ENCODE measurements around the gene TBC1D28.
A peak's percentile ranks its signal among the peaks of the same experiment; 100 is the strongest.
"Not testable (repeated sequence)": the region's sequence is repeated elsewhere in the genome, so short reads cannot be mapped to it uniquely, and the experiment has no call there.

The TBC1D28 gene

DNA sequence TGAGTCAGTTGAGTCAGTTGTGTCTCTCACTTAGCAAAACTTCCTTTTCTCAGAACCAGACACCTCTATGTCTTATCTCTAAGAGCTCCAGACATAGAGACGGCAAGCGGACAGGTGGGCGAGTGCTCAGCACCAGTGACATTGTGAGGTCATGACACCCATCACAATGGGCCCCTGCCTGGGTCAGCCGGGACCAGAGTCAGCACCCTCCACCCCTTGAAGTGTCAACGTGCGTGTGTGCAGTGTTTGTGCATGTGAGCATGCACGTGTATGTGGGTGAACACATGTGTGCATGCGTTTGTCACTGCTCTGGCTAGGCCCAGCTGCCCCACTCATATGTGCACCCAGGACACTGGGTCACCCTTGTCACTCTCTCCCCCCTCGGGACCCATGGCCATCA lies at the start of gene TBC1D28:
TSS of gene TBC1D28 (minus strand) at position 101 of the 400 bp plus-strand sequence. CDS start 3,039 bp downstream, outside the sequence.
- not testable (repeated sequence) for H3K9me3 ChIP-seq (ENCODE audit: control insufficient read depth, low read depth, low read length); H3K36me3 ChIP-seq (ENCODE audit: control insufficient read depth, low read depth, low read length); H3K4me3 ChIP-seq (ENCODE audit: low read length); H3K27me3 ChIP-seq (ENCODE audit: control insufficient read depth, insufficient read depth, low read length); H3K9ac ChIP-seq (ENCODE audit: low read length); H3K27ac ChIP-seq (ENCODE audit: low read length); H3K4me1 ChIP-seq (ENCODE audit: control insufficient read depth, low read depth, low read length)

DNA sequence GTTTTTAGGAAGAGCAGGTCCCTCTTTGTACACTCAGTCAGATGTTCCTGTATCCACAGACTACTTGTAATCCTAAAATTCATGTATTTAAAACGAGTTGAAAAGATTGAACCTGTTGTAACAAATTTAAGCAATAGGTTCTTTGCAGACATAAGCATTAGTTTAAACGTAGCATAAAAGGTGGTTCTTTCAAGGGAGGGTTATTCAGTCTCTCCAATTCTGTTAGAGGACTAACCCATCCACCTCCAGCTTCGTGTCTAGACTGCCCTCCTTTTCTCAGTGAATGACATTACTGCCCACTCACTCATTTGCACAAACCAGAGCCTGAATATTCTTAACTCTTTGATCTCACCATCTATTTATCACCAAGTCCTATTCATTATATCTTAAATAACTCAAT lies 38.5 kb upstream of the TBC1D28 start:
- not testable (repeated sequence) for H3K36me3 ChIP-seq (ENCODE audit: control insufficient read depth, low read depth, low read length); H3K4me1 ChIP-seq (ENCODE audit: control insufficient read depth, low read depth, low read length); H3K9ac ChIP-seq (ENCODE audit: low read length); H3K27ac ChIP-seq (ENCODE audit: low read length); H3K9me3 ChIP-seq (ENCODE audit: control insufficient read depth, low read depth, low read length); H3K27me3 ChIP-seq (ENCODE audit: control insufficient read depth, insufficient read depth, low read length)
- peak overlapping the region; percentile 24 for H3K4me3 ChIP-seq (ENCODE audit: low read length)

DNA sequence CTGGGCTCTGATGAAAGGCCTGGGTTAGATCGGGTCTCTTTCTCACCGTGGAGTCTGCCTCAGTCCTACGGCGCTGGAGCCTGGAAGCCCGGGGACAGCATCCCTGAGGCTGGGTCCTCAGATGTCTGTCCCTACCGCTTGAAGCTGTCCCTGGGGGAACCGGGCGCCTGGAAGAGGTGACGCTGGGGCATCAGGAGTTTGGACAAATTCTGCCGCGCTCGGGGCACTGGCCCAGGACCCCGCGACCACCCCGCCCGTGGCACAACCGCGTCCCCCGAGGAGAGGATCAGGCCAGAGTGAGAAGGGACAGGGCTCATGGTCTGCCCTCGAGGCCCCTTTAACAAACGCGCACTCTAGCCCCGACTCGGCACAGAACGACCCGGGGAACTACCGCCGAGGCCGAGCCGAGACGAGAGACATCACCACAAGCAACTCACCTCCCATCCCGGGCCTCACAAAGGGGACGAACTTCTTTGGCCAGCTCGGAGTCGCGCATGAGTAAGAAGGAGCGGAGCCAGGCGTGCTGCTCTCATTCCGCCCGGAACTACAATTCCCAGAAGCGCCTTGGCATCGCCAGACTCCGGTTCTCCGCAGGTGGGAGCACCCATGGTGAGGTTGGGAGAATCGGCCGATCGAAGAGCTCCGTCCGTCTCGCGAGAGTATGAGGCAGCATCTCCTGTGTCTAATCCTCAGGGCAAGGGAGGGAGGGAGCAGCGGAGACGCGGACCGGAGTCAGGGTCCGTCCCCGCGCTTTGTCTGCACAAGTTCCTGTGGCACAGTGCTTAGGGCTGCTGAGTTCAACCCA lies 37.8 kb upstream of the TBC1D28 start, which contains the start of gene FOXO3B:
TSS of gene FOXO3B (minus strand) at position 548 of the 805 bp plus-strand sequence. CDS start 663 bp downstream, outside the sequence.
- not testable (repeated sequence) for H3K9me3 ChIP-seq (ENCODE audit: control insufficient read depth, low read depth, low read length); H3K27me3 ChIP-seq (ENCODE audit: control insufficient read depth, insufficient read depth, low read length); H3K27ac ChIP-seq (ENCODE audit: low read length); H3K36me3 ChIP-seq (ENCODE audit: control insufficient read depth, low read depth, low read length); H3K4me1 ChIP-seq (ENCODE audit: control insufficient read depth, low read depth, low read length)
- Histone ChIP-seq H3K4me3 (ENCODE audit: low read length) (peak within 1 kb of the TSS; percentile 61), H3K9ac (ENCODE audit: low read length) (peak within 1 kb of the TSS; percentile 72)

DNA sequence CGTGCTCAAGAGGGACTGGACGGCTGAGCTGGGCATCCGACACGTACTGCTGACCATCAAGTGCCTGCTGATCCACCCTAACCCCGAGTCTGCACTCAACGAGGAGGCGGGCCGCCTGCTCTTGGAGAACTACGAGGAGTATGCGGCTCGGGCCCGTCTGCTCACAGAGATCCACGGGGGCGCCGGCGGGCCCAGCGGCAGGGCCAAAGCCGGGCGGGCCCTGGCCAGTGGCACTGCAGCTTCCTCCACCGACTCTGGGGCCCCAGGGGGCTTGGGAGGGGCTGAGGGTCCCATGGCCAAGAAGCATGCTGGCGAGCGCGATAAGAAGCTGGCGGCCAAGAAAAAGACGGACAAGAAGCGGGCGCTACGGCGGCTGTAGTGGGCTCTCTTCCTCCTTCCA lies 33.2 kb upstream of the TBC1D28 start:
- not testable (repeated sequence) for H3K27me3 ChIP-seq (ENCODE audit: control insufficient read depth, insufficient read depth, low read length)

DNA sequence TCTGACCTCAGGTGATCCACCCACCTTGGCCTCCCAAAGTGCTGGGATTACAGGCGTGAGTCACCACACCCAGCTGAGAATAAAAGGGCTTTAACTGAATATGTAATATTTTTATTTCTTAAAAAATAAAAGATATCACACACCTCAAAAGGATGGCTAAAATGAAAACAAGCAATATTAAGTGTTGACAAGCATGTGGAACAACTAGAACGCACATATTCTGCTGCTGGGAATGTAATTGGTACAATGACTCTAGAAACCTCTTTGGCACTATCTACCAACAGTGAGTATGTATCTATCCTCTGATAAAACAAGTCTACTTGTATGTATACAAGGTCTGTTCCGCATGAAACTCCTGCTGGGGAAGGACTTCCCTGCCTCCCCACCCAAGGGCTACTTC lies 32.7 kb upstream of the TBC1D28 start:
- not testable (repeated sequence) for H3K36me3 ChIP-seq (ENCODE audit: control insufficient read depth, low read depth, low read length); H3K4me1 ChIP-seq (ENCODE audit: control insufficient read depth, low read depth, low read length); H3K9me3 ChIP-seq (ENCODE audit: control insufficient read depth, low read depth, low read length); H3K9ac ChIP-seq (ENCODE audit: low read length); H3K27ac ChIP-seq (ENCODE audit: low read length); H3K4me3 ChIP-seq (ENCODE audit: low read length); H3K27me3 ChIP-seq (ENCODE audit: control insufficient read depth, insufficient read depth, low read length)

More for the DNA sequence above, 33.2 kb upstream of the TBC1D28 start:
- not testable (repeated sequence) for H3K27ac ChIP-seq (ENCODE audit: low read length); H3K4me1 ChIP-seq (ENCODE audit: control insufficient read depth, low read depth, low read length); H3K36me3 ChIP-seq (ENCODE audit: control insufficient read depth, low read depth, low read length); H3K9ac ChIP-seq (ENCODE audit: low read length); H3K9me3 ChIP-seq (ENCODE audit: control insufficient read depth, low read depth, low read length); H3K4me3 ChIP-seq (ENCODE audit: low read length)

DNA sequence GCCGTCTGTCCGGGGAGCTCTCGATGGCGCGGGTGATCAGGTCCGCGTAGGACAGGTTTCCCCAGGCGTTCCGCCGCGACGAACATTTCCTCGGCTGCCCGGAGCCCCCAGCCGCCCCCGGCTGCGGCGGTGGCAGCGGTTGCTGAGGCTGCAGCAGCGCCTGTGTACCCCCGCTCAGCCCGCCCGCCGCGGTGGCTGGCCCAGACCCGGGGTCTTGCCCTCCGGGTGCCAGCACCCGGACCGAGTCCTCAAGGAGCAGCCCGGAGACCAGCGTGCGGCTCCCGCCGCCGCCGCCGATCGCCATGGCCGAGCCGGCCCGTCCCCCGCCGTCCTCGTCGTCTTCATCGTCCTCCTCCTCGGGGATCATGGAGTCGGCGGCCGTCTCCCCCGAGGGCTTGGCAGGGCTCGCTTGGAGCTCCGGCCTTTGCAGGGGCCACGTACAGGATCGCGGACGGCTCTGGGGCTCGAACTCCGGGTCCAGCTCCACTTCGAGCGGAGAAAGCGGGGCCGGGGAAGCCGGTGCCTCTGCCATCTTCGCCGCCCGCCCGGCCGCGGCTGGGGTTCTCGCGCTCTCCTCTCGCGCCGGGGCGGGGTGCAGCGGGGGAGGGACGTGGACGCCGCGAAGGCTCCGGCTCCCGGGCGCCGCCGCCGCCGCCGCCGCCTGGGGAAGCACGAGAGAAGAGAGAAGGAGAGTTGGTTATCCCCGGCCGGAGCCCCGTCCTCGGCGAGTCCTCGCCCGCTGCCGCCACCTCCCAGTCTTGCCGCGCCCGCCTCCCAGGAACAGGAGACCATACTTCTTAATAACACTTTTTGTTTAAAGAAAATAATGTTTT lies 28.4 kb upstream of the TBC1D28 start:
- H3K27me3 ChIP-seq (ENCODE audit: control insufficient read depth, insufficient read depth, low read length); H3K9ac ChIP-seq (ENCODE audit: low read length); H3K27ac ChIP-seq (ENCODE audit: low read length); H3K4me3 ChIP-seq (ENCODE audit: low read length); H3K4me1 ChIP-seq (ENCODE audit: control insufficient read depth, low read depth, low read length): not testable (repeated sequence)
- Histone ChIP-seq H3K9me3 (ENCODE audit: control insufficient read depth, low read depth, low read length) (peaks cover 15% of the 10 kb centered on the region), H3K36me3 (ENCODE audit: control insufficient read depth, low read depth, low read length) (peaks cover 26% of the 10 kb centered on the region)

DNA sequence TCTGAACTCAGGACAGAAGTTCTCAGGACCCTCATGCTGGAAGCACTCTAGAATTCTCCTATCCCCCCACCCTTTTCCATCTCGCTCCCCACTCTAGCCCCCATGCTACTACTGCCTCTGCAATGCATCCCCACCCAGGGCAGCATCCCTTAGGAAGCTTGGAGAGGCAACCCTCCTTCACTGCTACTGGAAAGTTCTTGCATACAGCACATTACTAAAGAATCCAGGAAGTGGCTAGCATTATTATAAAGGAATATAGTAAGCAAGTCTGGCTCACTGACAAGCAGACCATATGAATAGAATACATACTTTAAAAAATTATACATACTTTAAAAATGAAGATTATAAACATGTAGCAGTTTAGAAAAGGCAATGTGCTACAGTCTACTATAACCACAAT lies 24.4 kb upstream of the TBC1D28 start:
- H3K9ac ChIP-seq (ENCODE audit: low read length); H3K4me1 ChIP-seq (ENCODE audit: control insufficient read depth, low read depth, low read length); H3K27ac ChIP-seq (ENCODE audit: low read length); H3K27me3 ChIP-seq (ENCODE audit: control insufficient read depth, insufficient read depth, low read length); H3K4me3 ChIP-seq (ENCODE audit: low read length): not testable (repeated sequence)
- Histone ChIP-seq H3K36me3 (ENCODE audit: control insufficient read depth, low read depth, low read length) (peaks cover 23% of the 10 kb centered on the region), H3K9me3 (ENCODE audit: control insufficient read depth, low read depth, low read length) (peaks cover 15% of the 10 kb centered on the region)

DNA sequence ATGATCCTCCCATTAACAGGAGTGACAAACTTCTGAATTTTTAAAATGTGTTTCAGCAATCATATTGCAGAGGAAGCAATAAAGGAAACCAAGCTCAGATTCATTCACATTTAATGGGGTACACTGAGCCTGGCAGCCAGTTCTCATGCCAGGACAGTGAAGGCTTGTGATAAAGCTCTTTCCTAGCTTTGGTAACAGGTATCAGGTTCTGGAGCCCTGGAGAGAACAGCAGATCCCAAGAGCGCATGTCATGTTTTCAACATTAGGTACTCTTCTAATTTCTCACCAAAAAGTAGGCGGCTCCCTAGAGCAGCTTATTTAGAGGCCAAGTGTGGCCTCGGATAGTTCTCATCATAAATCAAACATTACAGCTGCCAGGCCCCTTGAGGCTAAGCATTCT lies 23.3 kb upstream of the TBC1D28 start:
- H3K27me3 ChIP-seq (ENCODE audit: control insufficient read depth, insufficient read depth, low read length); H3K9ac ChIP-seq (ENCODE audit: low read length); H3K4me3 ChIP-seq (ENCODE audit: low read length); H3K27ac ChIP-seq (ENCODE audit: low read length); H3K4me1 ChIP-seq (ENCODE audit: control insufficient read depth, low read depth, low read length): not testable (repeated sequence)
- peaks cover 15% of the 10 kb centered on the region for H3K9me3 ChIP-seq (ENCODE audit: control insufficient read depth, low read depth, low read length)
- peaks cover 20% of the 10 kb centered on the region for H3K36me3 ChIP-seq (ENCODE audit: control insufficient read depth, low read depth, low read length)

DNA sequence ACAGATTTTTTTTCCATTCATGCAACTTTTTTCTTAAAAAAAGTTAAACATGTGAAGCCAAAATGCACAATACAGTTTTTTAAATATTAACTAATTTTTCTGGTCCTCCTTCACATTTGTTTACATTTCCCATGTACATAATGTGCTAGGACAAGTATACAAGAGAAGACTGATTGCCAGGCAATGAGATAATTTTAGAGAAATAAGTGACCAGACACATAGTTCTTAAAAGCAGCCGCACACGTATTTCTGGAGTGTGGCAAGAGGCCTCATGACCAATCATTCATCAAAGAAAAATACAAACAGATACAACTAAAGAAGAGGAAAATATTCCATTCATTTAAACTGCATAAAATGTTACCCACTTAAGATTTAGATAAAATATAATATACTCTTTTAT lies 22.1 kb upstream of the TBC1D28 start:
- not testable (repeated sequence) for H3K9ac ChIP-seq (ENCODE audit: low read length); H3K4me1 ChIP-seq (ENCODE audit: control insufficient read depth, low read depth, low read length); H3K27ac ChIP-seq (ENCODE audit: low read length); H3K4me3 ChIP-seq (ENCODE audit: low read length); H3K27me3 ChIP-seq (ENCODE audit: control insufficient read depth, insufficient read depth, low read length)
- Histone ChIP-seq H3K9me3 (ENCODE audit: control insufficient read depth, low read depth, low read length) (peaks cover 23% of the 10 kb centered on the region), H3K36me3 (ENCODE audit: control insufficient read depth, low read depth, low read length) (peaks cover 17% of the 10 kb centered on the region)

DNA sequence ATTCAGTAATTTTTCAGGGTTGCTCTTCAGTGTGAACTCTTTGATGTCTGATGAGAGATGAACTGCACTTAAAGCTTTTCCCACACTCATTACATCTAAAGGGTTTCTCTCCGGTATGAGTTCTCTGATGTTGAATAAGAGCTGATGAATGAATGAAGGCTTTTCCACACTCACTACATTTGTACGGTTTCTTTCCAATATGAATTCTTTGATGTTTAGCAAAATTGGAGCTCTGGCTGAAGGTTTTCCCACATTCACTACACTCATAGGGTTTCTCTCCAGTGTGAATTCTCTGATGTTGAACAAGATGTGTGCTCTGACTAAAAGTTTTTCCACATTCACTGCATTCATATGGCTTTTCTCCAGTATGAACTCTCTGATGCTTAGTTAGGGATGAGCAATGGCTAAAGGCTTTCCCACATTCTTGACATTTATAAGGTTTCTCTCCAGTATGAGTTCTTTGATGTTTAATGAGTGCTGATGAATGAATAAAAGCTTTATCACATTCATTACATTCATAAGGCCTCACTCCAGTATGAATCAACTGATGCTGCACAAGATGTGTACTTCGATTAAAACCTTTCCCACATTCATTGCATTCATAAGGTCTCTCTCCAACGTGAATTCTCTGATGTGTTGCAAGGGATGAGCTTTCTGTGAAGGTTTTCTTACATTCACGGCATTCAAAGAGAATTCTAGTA lies 17.9 kb upstream of the TBC1D28 start:
- peaks cover 10% of the 10 kb centered on the region for H3K9me3 ChIP-seq (ENCODE audit: control insufficient read depth, low read depth, low read length)
- not testable (repeated sequence) for H3K4me1 ChIP-seq (ENCODE audit: control insufficient read depth, low read depth, low read length); H3K4me3 ChIP-seq (ENCODE audit: low read length); H3K36me3 ChIP-seq (ENCODE audit: control insufficient read depth, low read depth, low read length); H3K9ac ChIP-seq (ENCODE audit: low read length); H3K27ac ChIP-seq (ENCODE audit: low read length); H3K27me3 ChIP-seq (ENCODE audit: control insufficient read depth, insufficient read depth, low read length)

DNA sequence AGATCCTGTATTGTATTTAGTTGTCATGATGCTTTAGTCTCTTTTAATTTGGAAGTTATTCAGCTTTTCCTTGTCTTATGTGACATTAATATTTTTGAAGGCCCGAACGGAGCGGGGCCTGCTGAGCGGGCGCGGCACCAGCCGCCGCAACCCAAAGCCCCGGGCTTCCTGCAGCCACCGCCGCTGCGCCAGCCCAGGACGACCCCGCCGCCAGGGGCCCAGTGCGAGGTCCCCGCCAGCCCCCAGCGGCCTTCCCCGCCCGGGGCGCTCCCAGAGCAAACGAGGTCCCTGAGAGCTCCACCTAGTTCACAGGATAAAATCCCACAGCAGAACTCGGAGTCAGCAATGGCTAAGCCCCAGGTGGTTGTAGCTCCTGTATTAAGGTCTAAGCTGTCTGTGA lies 5.9 kb upstream of the TBC1D28 start:
- H3K9me3 ChIP-seq (ENCODE audit: control insufficient read depth, low read depth, low read length); H3K4me3 ChIP-seq (ENCODE audit: low read length); H3K36me3 ChIP-seq (ENCODE audit: control insufficient read depth, low read depth, low read length); H3K9ac ChIP-seq (ENCODE audit: low read length); H3K4me1 ChIP-seq (ENCODE audit: control insufficient read depth, low read depth, low read length); H3K27ac ChIP-seq (ENCODE audit: low read length); H3K27me3 ChIP-seq (ENCODE audit: control insufficient read depth, insufficient read depth, low read length): not testable (repeated sequence)

Data from iPS-18a (cell line).